Smooth muscle cell (in vitro differentiated cells): Measurements from ENCODE around the gene MTG1. TPM values are rescaled to one million over a fixed set of nuclear protein-coding genes. Genes with fewer than 3 reads are reported as not detected.

Experiments
- DNase-seq: peaks from one replicate; lab custom pipeline; 2025; ENCODE audit not compliant: unreplicated experiment; lab: John Stamatoyannopoulos, UW
- H2AFZ ChIP-seq: fragments of 200-600 bp; sonication (generic); 2 replicates; pipeline ENCODE4 v1.6.0; 2016; ENCODE audit warnings: antibody characterized with exemption, low read depth, mild to moderate bottlenecking
- H3F3A ChIP-seq: fragments of 200-600 bp; sonication (generic); 2 replicates; pipeline ENCODE4 v1.6.0; 2017; ENCODE audit warnings: antibody characterized with exemption, low read depth
- H3K27ac ChIP-seq: fragments of 200-600 bp; sonication (generic); 2 replicates; pipeline ENCODE4 v1.5.1; 2016; ENCODE audit warnings: low read depth, mild to moderate bottlenecking
- H3K27me3 ChIP-seq: fragments of 200-600 bp; sonication (generic); 2 replicates; pipeline ENCODE4 v1.6.1; 2016; ENCODE audit warnings: low read depth, mild to moderate bottlenecking
- H3K36me3 ChIP-seq: fragments of 200-600 bp; sonication (generic); 2 replicates; pipeline ENCODE4 v1.5.1; 2016; ENCODE audit warnings: low read depth
- H3K4me1 ChIP-seq: fragments of 200-600 bp; sonication (generic); 2 replicates; pipeline ENCODE4 v1.5.1; 2016; ENCODE audit warnings: low read depth
- H3K4me2 ChIP-seq: fragments of 200-600 bp; sonication (generic); 2 replicates; pipeline ENCODE4 v1.6.0; 2016; ENCODE audit warnings: mild to moderate bottlenecking
- H3K4me3 ChIP-seq: fragments of 200-600 bp; sonication (generic); 2 replicates; pipeline ENCODE4 v1.5.1; 2016; ENCODE audit warnings: mild to moderate bottlenecking
- H3K79me2 ChIP-seq: fragments of 200-600 bp; sonication (generic); 2 replicates; pipeline ENCODE4 v1.6.0; 2016; ENCODE audit warnings: low read depth, mild to moderate bottlenecking
- H3K9ac ChIP-seq: fragments of 200-600 bp; sonication (generic); 2 replicates; pipeline ENCODE4 v1.6.0; 2016; ENCODE audit warnings: low read depth
- H3K9me3 ChIP-seq: fragments of 200-600 bp; sonication (generic); replicated peaks from 2 replicates; pipeline ENCODE4 v1.5.1; 2016; ENCODE audit warnings: low read depth
- H4K20me1 ChIP-seq: fragments of 200-600 bp; sonication (generic); 2 replicates; pipeline ENCODE4 v1.6.0; 2016; ENCODE audit warnings: low read depth
- CTCF ChIP-seq: fragments of 200-600 bp; sonication (generic); IDR thresholded peaks from 2 replicates; pipeline ENCODE4 v1.5.1; 2017; ENCODE audit warnings: borderline replicate concordance, mild to moderate bottlenecking, antibody characterized with exemption; ENCODE audit not compliant: insufficient read depth, poor library complexity, severe bottlenecking
- WGBS: methylation state at CpG from one replicate; pipeline ENCODE4 v1.1.7; 2016; ENCODE audit warnings: low lambda C conversion rate; 5-methylcytosine and 5-hydroxymethylcytosine counted together
- polyA plus RNA-seq: library from polyadenylated mRNA; unstranded; fragments of >200 nt; fragmentation: Nextera tagmentation; extraction: Ambion mirVana; gene quantifications from 2 replicates; pipeline ENCODE4 v1.2.1, GENCODE V29; 2016
- total RNA-seq: library from RNA; depleted of rRNA; stranded (reverse); fragments of >200 nt; gene quantifications from 2 replicates; pipeline ENCODE4 v1.2.3, GENCODE V29; 2014

The MTG1 gene
- total and polyA plus RNA-seq, 2 experiments from 2014 or later = 20.6 to 53.5 TPM

GRCh38 chr10:133420028-133420427 is 26.1 kb downstream of the MTG1 start:
- no peaks in the 10 kb centered on the region for H3K9me3 ChIP-seq
- TF ChIP-seq CTCF = no peak
- DNase-seq = no peak
- H3K4me1 ChIP-seq = no peaks in the 10 kb centered on the region
- no peak overlapping the region for H3K27ac ChIP-seq
- H2AFZ ChIP-seq = no peak overlapping the region
- H3K27me3 ChIP-seq = peaks cover 9% of the 10 kb centered on the region
- H3K9ac ChIP-seq = no peak overlapping the region
- peaks cover 34% of the 10 kb centered on the region for H4K20me1 ChIP-seq
- H3K4me3 ChIP-seq = no peak overlapping the region
- H3F3A ChIP-seq = no peaks in the 10 kb centered on the region
- H3K36me3 ChIP-seq = no peaks in the 10 kb centered on the region
- H3K4me2 ChIP-seq = no peak overlapping the region
- H3K79me2 ChIP-seq = no peaks in the 10 kb centered on the region
- 97% methylated on average over 17 of the region's 17 CpGs for WGBS

GRCh38 chr10:133420579-133420978 is 26.6 kb downstream of the MTG1 start:
- no peak for TF ChIP-seq CTCF
- Histone ChIP-seq H3K27me3 (peaks cover 9% of the 10 kb centered on the region), H3K4me2 (no peak overlapping the region), H3K79me2 (no peaks in the 10 kb centered on the region), H2AFZ (no peak overlapping the region), H4K20me1 (peaks cover 34% of the 10 kb centered on the region), H3K4me3 (no peak overlapping the region), H3K9ac (no peak overlapping the region), H3K4me1 (no peaks in the 10 kb centered on the region), H3K27ac (no peak overlapping the region), H3F3A (no peaks in the 10 kb centered on the region), H3K9me3 (no peaks in the 10 kb centered on the region), H3K36me3 (no peaks in the 10 kb centered on the region)
- WGBS = 90% methylated on average over 6 of the region's 6 CpGs
- DNase-seq = no peak

- Histone ChIP-seq H3K9me3 (no peaks in the 10 kb centered on the region), H2AFZ (no peak overlapping the region), H3K36me3 (no peaks in the 10 kb centered on the region), H3K27me3 (peaks cover 9% of the 10 kb centered on the region), H3K27ac (no peak overlapping the region), H3K4me2 (no peak overlapping the region), H3K4me1 (no peaks in the 10 kb centered on the region), H3K9ac (no peak overlapping the region), H3K79me2 (no peaks in the 10 kb centered on the region), H4K20me1 (peaks cover 34% of the 10 kb centered on the region), H3K4me3 (no peak overlapping the region), H3F3A (no peaks in the 10 kb centered on the region)
- TF ChIP-seq CTCF = no peak
- no peak for DNase-seq
- WGBS = 84% methylated on average over 17 of the region's 17 CpGs
Measured at GRCh38 chr10:133421336-133422222, 27.6 kb downstream of the MTG1 start.
